ENCODE data around the gene RBMS3.

GRCh38 chr3:29644261-29644660 lies 363.4 kb downstream of the RBMS3 start:
- TF ChIP-seq CTCF (CRISPR knock-in tag; IDR thresholded peaks at IDR 0.05) (no peak), SMARCC2 (IDR thresholded peaks at IDR 0.05) (no peak), ZNF609 (CRISPR knock-in tag; IDR thresholded peaks at IDR 0.05; ENCODE audit: borderline replicate concordance) (no peak), PRMT3 (CRISPR knock-in tag; IDR thresholded peaks at IDR 0.05; ENCODE audit: borderline replicate concordance, low read depth) (no peak)
